ENCODE measurements around the gene PARD6A. TPM values are rescaled to one million over a fixed set of nuclear protein-coding genes. Genes with fewer than 3 reads are reported as not detected.

The PARD6A gene
- total and polyA plus RNA-seq, 2 donors (not counting 3 experiments of a cell fraction or from before 2014, with no cell fraction given) = 1.3 to 2.9 TPM

DNA sequence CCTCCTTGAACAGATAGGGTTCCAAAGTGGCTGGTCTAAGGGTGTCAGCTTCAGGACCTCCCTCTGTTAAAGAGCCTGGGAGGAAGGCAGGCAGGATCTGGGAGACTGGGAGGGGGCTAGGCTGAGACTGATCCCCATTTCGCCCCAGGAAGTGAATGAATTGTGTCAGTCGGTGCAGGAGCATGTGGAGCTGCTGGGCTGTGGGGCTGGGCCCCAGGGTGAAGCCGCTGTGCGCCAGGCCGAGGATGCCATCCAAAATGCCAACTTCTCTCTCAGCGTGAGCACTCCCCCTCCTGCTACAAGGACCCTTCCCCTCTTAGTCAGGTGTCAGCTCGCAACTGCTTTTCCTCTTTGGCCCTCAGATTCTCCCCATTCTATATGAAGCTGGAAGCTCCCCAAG lies 9.7 kb upstream of the PARD6A start:
- no peak for DNase-seq (ENCODE audit: low read depth, low spot score)
- no peak overlapping the region for H3K4me2 ChIP-seq (ENCODE audit: insufficient read depth, low read length)
- dilution Hi-C loops (cut with MboI; ENCODE audit: extremely low pct_ligation_motif_present, low sequenced_read_pairs) (no loop called here), intact Hi-C loops (cut with micrococcal nuclease) (no loop called here)
- no peak overlapping the region for H3K4me3 ChIP-seq (replicated peaks in 1 of 3; ENCODE audit: insufficient read depth in 1 of 3, low read depth in 1 of 3, low read length in 3 of 3)
- H3K9ac ChIP-seq (replicated peaks; ENCODE audit: extremely low read depth, insufficient read depth, low read length) = no peak overlapping the region
- no peak overlapping the region for H3K27ac ChIP-seq (ENCODE audit: insufficient read depth, low read depth, low read length)
- no peaks in the 10 kb centered on the region for H4K20me1 ChIP-seq (replicated peaks; ENCODE audit: control insufficient read depth, extremely low read depth, insufficient read depth, low read length)
- no peaks in the 10 kb centered on the region for H3K9me3 ChIP-seq (replicated peaks; ENCODE audit: control insufficient read depth, insufficient read depth, low read length)
- no peaks in the 10 kb centered on the region for H3K36me3 ChIP-seq (ENCODE audit: control insufficient read depth in 2 of 2, extremely low read depth in 1 of 2, insufficient read depth in 2 of 2, low read length in 2 of 2)
- TF ChIP-seq MYC (IDR thresholded peaks at IDR 0.05; ENCODE audit: low read depth, low read length) (no peak), FOS (IDR thresholded peaks at IDR 0.05; ENCODE audit: borderline replicate concordance, insufficient read depth, low read length) (no peak), POLR2A (IDR thresholded peaks at IDR 0.05; ENCODE audit: low read depth, low read length) (no peak), JUN (IDR thresholded peaks at IDR 0.05; ENCODE audit: borderline replicate concordance, insufficient read depth, insufficient read length, low read depth) (no peak), GATA2 (IDR thresholded peaks at IDR 0.05; ENCODE audit: insufficient read depth, insufficient read length, low read depth, low read length) (no peak), EZH2 (IDR thresholded peaks at IDR 0.05; ENCODE audit: borderline replicate concordance, low read depth, low read length, severe bottlenecking) (no peak), POLR2AphosphoS5 (IDR thresholded peaks at IDR 0.05; ENCODE audit: insufficient read depth, low read depth, low read length) (no peak)
- TF ChIP-seq, protein P1, sequence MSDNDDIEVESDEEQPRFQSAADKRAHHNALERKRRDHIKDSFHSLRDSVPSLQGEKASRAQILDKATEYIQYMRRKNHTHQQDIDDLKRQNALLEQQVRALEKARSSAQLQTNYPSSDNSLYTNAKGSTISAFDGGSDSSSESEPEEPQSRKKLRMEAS (IDR thresholded peaks at IDR 0.05; ENCODE audit: insufficient read depth, insufficient read length) = no peak
- TF ChIP-seq, protein P2, sequence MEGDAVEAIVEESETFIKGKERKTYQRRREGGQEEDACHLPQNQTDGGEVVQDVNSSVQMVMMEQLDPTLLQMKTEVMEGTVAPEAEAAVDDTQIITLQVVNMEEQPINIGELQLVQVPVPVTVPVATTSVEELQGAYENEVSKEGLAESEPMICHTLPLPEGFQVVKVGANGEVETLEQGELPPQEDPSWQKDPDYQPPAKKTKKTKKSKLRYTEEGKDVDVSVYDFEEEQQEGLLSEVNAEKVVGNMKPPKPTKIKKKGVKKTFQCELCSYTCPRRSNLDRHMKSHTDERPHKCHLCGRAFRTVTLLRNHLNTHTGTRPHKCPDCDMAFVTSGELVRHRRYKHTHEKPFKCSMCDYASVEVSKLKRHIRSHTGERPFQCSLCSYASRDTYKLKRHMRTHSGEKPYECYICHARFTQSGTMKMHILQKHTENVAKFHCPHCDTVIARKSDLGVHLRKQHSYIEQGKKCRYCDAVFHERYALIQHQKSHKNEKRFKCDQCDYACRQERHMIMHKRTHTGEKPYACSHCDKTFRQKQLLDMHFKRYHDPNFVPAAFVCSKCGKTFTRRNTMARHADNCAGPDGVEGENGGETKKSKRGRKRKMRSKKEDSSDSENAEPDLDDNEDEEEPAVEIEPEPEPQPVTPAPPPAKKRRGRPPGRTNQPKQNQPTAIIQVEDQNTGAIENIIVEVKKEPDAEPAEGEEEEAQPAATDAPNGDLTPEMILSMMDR (IDR thresholded peaks at IDR 0.05; ENCODE audit: extremely low read depth in 1 of 2, insufficient read depth in 1 of 2, low read depth in 1 of 2, low read length in 2 of 2) = no peak
- H3K4me1 ChIP-seq (ENCODE audit: control insufficient read depth, extremely low read depth, insufficient read depth, low read length) = peaks cover 5% of the 10 kb centered on the region
- ChIA-PET POLR2A (interaction anchor here (0.6 kb wide), 1 partner anchor 469 kb away, joined by 8 read pairs; no protein-coding TSS in a partner anchor), CTCF (interaction anchor here (1.8 to 2.3 kb wide), 3 partner anchors 9 to 130 kb away, joined by 5 to 11 read pairs (median 8); partner anchors contain the start of gene ACD)
- H3K79me2 ChIP-seq (ENCODE audit: control insufficient read depth, insufficient read depth, low read length) = no peaks in the 10 kb centered on the region
- H2AFZ ChIP-seq (ENCODE audit: low read depth, low read length) = no peak overlapping the region
- H3K27me3 ChIP-seq (ENCODE audit: control insufficient read depth in 2 of 2, insufficient read depth in 2 of 2, low read length in 2 of 2) = peaks cover 42 to 47% of the 10 kb centered on the region in 2 experiments
- no peak for FAIRE-seq
- no peaks in the 10 kb centered on the region for H3K9me1 ChIP-seq (replicated peaks; ENCODE audit: control insufficient read depth, extremely low read depth, insufficient read depth, low read length)
- no TSS peak for BruUV-seq (replicated peaks)
